Pancreas (tissue), 10 donors: Measurements from ENCODE around the gene COL21A1. TPM values are rescaled to one million over a fixed set of nuclear protein-coding genes. Genes with fewer than 3 reads are reported as not detected.

Source experiments
- ATAC-seq, 4 donors: fragments of 200-7000 bp; cut with Tn5 transposase; one replicate each; pipeline versions ENCODE4 v1.8.0 to v1.9.1; 2020; ENCODE audit warnings: mild to moderate bottlenecking in 4 of 4, moderate library complexity in 4 of 4
- DNase-seq, 6 donors: peaks; one replicate each; pipeline ENCODE4 v3.0.0-alpha.2; 2020
- FAIRE-seq: peaks from 2 replicates; lab custom pipeline; 2012; peaks lifted over from hg19 to GRCh38; lab: Jason Lieb, UNC
- H3K27ac ChIP-seq, 4 donors: fragments of 200-600 bp; sonication (generic); 1 replicate in 3 of 4; 2 replicates in 1 of 4; pipeline versions ENCODE4 v1.5.0 to v1.8.0; 2020
- H3K27me3 ChIP-seq, 4 donors: fragments of 200-600 bp; one replicate each; pipeline ENCODE4 v1.8.0; 2021
- H3K36me3 ChIP-seq, 3 donors: fragments of 200-600 bp; sonication (generic) in 1 of 3; one replicate each; pipeline versions ENCODE4 v1.5.0 to v1.8.0; 2020 to 2021
- H3K4me1 ChIP-seq, 3 donors: fragments of 200-600 bp; one replicate each; pipeline ENCODE4 v1.8.0; 2021
- H3K4me3 ChIP-seq, 4 donors: fragments of 200-600 bp; sonication (generic) in 2 of 4; one replicate each; pipeline versions ENCODE4 v1.5.0 to v1.8.0; 2020 to 2021
- H3K9me3 ChIP-seq, 4 donors: fragments of 200-600 bp; one replicate each; pipeline ENCODE4 v1.8.0; 2021
- WGBS, 2 donors: extraction: QIAGEN DNeasy Blood & Tissue Kit; methylation state at CpG; one replicate each; pipeline ENCODE4 v1.1.7; 2013; 5-methylcytosine and 5-hydroxymethylcytosine counted together
- intact Hi-C, 3 donors: fragments of 100-400 bp; cut with DNase I; formaldehyde crosslinking; loops; one replicate each; pipeline versions ENCODE4 v1.11.1 to v1.14.2; 2022
- polyA plus RNA-seq, 2 donors: library from polyadenylated mRNA; stranded (reverse); fragments of 200-250 nt; gene quantifications; one replicate each; pipeline ENCODE4 v1.2.3, GENCODE V29; 2013
- total RNA-seq, 6 donors: library from RNA; stranded (reverse); fragmentation: NEBNext Ultra II Directional in 4 of 6; extraction: Animal tissue kit (Norgen Biotek cat#: 25700) in 4 of 6; gene quantifications; one replicate each; pipeline versions ENCODE4 v1.2.1 to v1.2.4, GENCODE V29; 2021 to 2023
- TF ChIP-seq, protein P1 (sequence below), 4 donors: fragments of 200-600 bp; sonication (generic) in 3 of 4; IDR thresholded peaks; one replicate each; pipeline versions ENCODE4 v1.5.0 to v1.8.0; 2021; ENCODE audit warnings: antibody characterized with exemption in 4 of 4
- donor health status: healthy with polysubstance abuse.
- donor health status: DM: no; HTN: no; CAD: no; lungs with moderate emphysema.
- donor health status: DM: no; HTN: no; CAD: no.
- donor health status: control.
- donor health status: control.
- donor health status: Bipolar disorder and iron deficiency.
- donor health status: DM: yes; HTN: yes; CAD: no.
- donor health status: DM: no; HTN: no; CAD: no.
- donor health status: DM: no; HTN: no; CAD: no.
- donor health status: DM: yes; HTN: yes; CAD: no.

COL21A1 gene
- total and polyA plus RNA-seq, 8 donors = 0.28 to 1.8 (median 0.60) TPM

DNA sequence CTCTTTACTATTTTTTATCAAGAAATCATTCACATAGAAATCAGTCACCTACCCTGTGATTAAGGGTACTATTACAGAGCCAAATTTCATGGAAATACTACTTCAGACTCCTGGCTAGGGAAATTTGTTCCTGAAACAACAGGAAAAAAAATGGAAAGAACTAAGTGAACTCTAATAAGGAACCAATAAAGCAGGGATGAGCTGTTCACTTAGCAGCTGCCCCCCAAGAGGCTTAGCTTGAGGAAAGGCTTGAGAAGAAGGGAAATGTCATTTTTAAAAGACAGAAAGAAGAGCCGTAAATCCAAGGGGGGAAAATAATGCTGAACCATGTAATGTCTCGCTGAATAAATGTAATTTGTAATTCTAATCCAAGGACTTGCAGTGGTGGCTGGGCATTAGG, 88.8 kb downstream of the COL21A1 start:
- TF ChIP-seq, protein P1, sequence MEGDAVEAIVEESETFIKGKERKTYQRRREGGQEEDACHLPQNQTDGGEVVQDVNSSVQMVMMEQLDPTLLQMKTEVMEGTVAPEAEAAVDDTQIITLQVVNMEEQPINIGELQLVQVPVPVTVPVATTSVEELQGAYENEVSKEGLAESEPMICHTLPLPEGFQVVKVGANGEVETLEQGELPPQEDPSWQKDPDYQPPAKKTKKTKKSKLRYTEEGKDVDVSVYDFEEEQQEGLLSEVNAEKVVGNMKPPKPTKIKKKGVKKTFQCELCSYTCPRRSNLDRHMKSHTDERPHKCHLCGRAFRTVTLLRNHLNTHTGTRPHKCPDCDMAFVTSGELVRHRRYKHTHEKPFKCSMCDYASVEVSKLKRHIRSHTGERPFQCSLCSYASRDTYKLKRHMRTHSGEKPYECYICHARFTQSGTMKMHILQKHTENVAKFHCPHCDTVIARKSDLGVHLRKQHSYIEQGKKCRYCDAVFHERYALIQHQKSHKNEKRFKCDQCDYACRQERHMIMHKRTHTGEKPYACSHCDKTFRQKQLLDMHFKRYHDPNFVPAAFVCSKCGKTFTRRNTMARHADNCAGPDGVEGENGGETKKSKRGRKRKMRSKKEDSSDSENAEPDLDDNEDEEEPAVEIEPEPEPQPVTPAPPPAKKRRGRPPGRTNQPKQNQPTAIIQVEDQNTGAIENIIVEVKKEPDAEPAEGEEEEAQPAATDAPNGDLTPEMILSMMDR (IDR thresholded peaks at IDR 0.05) = no peak
- Histone ChIP-seq H3K9me3 (no peaks in the 10 kb centered on the region), H3K4me3 (no peak overlapping the region), H3K4me1 (no peaks in the 10 kb centered on the region), H3K36me3 (no peaks in the 10 kb centered on the region), H3K27me3 (no peaks in the 10 kb centered on the region), H3K27ac (no peak overlapping the region)
- 74 to 81% methylated on average over 2 of the region's 2 CpGs for WGBS, 2 donors
- no peak for DNase-seq
- ATAC-seq = no peak
- FAIRE-seq = no peak
- intact Hi-C loops = no loop called here

DNA sequence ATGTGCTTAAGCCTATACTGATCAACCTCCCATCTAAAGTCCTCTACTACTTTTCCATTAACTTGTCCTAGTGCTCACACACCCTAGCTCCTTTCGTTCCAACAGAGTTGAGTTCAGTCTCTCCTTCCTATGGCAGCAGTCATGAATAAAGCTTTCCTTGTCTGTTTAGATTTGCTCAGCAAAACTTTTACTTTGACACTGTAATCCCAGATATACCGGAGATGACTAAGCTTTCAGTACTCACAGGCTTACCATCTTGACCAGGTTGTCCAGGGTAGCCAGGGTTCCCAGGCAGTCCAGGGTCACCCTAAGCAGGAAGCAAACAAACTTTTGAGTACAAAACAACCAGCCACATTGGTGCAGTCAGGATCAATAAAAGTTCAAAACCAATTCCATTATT, 90.7 kb downstream of the COL21A1 start:
- TF ChIP-seq, protein P1 (IDR thresholded peaks at IDR 0.05) = no peak
- no peak overlapping the region for H3K4me3 ChIP-seq
- no peaks in the 10 kb centered on the region for H3K9me3 ChIP-seq
- WGBS, 2 donors = 61 to 76% methylated on average over 2 of the region's 2 CpGs
- intact Hi-C loops = no loop called here
- ATAC-seq (no peak), DNase-seq (no peak), FAIRE-seq (no peak)
- H3K27me3 ChIP-seq = no peaks in the 10 kb centered on the region
- no peaks in the 10 kb centered on the region for H3K36me3 ChIP-seq
- no peaks in the 10 kb centered on the region for H3K4me1 ChIP-seq
- H3K27ac ChIP-seq = no peak overlapping the region

DNA sequence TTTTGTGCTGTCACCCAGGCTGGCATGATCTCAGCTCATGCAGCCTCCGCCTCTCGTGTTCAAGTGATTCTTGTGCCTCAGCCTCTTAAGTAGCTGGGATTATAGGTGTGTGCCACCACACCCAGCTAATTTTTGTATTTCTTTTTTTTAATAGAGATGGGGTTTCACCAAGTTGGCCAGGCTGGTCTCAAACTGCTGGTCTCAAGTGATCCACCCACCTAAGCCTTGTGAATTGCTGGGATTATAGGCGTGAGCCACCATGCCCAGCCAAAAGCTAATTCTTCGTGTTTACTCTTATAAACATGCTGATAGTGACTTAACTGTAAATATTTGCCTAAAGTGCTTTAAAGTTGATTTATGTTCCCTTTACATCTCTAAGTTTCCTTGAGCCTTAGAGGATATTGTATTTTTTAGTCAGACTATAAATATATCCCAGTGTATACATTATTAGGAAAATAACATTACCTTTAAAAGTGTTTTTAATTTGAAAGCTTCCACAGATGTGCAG, 91.7 kb downstream of the COL21A1 start:
- no peaks in the 10 kb centered on the region for H3K36me3 ChIP-seq
- ATAC-seq (no peak), DNase-seq (no peak), FAIRE-seq (no peak)
- intact Hi-C loops = no loop called here
- TF ChIP-seq, protein P1 (IDR thresholded peaks at IDR 0.05) = no peak
- no peaks in the 10 kb centered on the region for H3K9me3 ChIP-seq
- H3K4me3 ChIP-seq = no peak overlapping the region
- H3K4me1 ChIP-seq = no peaks in the 10 kb centered on the region
- no peaks in the 10 kb centered on the region for H3K27me3 ChIP-seq
- H3K27ac ChIP-seq = no peak overlapping the region
- 47 to 61% methylated on average over 4 of the region's 4 CpGs for WGBS, 2 donors

DNA sequence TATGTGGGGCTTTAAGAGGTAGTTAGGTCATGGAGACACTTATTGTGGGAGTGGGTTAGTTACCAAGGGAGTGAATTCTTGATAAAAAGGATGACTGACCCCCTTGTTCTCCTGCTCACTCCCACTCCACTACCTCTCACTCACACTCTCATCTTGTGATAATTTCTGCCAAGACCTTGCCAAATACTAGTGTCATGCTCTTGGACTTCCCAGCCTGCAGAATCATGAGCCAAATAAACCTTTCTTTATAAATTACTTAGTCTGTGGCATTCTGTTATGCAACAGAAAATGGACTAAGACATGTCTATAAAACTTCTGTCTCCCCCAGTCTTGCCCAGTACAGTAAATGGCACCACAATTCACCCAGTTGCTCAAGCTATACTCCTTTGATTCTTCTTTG, 93.3 kb downstream of the COL21A1 start:
- no peak overlapping the region for H3K4me3 ChIP-seq
- intact Hi-C loops = no loop called here
- no peaks in the 10 kb centered on the region for H3K36me3 ChIP-seq
- H3K9me3 ChIP-seq = no peaks in the 10 kb centered on the region
- no peak for DNase-seq
- TF ChIP-seq, protein P1 (IDR thresholded peaks at IDR 0.05) = no peak
- H3K4me1 ChIP-seq = no peaks in the 10 kb centered on the region
- ATAC-seq = no peak
- H3K27me3 ChIP-seq = no peaks in the 10 kb centered on the region
- FAIRE-seq = no peak
- H3K27ac ChIP-seq = no peak overlapping the region

DNA sequence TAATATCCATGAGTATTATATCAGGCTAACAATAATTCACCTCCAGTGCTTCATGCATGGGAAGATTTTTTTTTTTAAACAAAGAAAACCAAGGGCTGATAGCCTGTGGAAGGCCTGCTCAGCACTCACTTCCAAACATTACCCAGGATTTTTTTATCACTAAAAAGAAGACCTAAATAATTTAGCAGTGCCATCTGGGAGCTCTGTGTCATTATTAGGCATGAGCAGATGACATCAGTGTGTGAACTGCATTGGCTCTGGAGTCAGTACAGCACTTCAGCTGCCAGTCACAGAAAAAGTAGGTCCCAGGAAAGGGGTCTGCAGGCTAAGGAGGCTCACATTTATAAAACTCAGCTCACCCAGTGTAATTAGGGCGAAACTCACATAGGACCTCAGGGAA, 94.8 kb downstream of the COL21A1 start:
- no peak for FAIRE-seq
- no peaks in the 10 kb centered on the region for H3K4me1 ChIP-seq
- intact Hi-C loops = no loop called here

More for the DNA sequence above, 94.8 kb downstream of the COL21A1 start:
- WGBS, 2 donors = 63 to 88% methylated on average over 1 of the region's 1 CpG
- H3K4me3 ChIP-seq = no peak overlapping the region
- no peaks in the 10 kb centered on the region for H3K9me3 ChIP-seq
- no peaks in the 10 kb centered on the region for H3K36me3 ChIP-seq
- no peak overlapping the region for H3K27ac ChIP-seq
- DNase-seq = no peak
- no peaks in the 10 kb centered on the region for H3K27me3 ChIP-seq
- ATAC-seq = no peak
- TF ChIP-seq, protein P1 (IDR thresholded peaks at IDR 0.05) = no peak
